Subcutaneous abdominal adipose tissue (tissue), 5 donors: Measurements from ENCODE around the gene SLC6A12.

ENCODE experiments used
- H3K27ac ChIP-seq: one replicate; pipeline ENCODE4 v1.7.0; 2013; ENCODE audit warnings: low read depth, mild to moderate bottlenecking, inconsistent platforms, low read length, moderate library complexity
- H3K27me3 ChIP-seq, 5 donors: one replicate each; pipeline ENCODE4 v1.7.0; 2013; ENCODE audit warnings: low read length in 5 of 5, inconsistent platforms in 1 of 5; ENCODE audit not compliant: control insufficient read depth in 5 of 5, insufficient read depth in 4 of 5
- H3K36me3 ChIP-seq, 5 donors: one replicate each; pipeline ENCODE4 v1.7.0; 2013; ENCODE audit warnings: low read length in 5 of 5; ENCODE audit not compliant: control insufficient read depth in 5 of 5, insufficient read depth in 5 of 5
- H3K4me1 ChIP-seq, 5 donors: one replicate each; pipeline ENCODE4 v1.7.0; 2013; ENCODE audit warnings: low read length in 5 of 5, mild to moderate bottlenecking in 3 of 5, moderate library complexity in 1 of 5; ENCODE audit not compliant: control insufficient read depth in 5 of 5, insufficient read depth in 5 of 5
- H3K4me3 ChIP-seq, 5 donors: one replicate each; pipeline ENCODE4 v1.7.0; 2013; ENCODE audit warnings: low read length in 5 of 5, low read depth in 1 of 5
- H3K9ac ChIP-seq, 5 donors: one replicate each; pipeline ENCODE4 v1.7.0; 2013; ENCODE audit warnings: low read length in 5 of 5, mild to moderate bottlenecking in 4 of 5, moderate library complexity in 3 of 5
- H3K9me3 ChIP-seq, 5 donors: one replicate each; pipeline ENCODE4 v1.7.0; 2013; ENCODE audit warnings: low read length in 5 of 5; ENCODE audit not compliant: control insufficient read depth in 5 of 5
- donor health status: healthy.
- donor health status: healthy.
- donor health status: healthy.
- donor health status: healthy.
- donor health status: healthy.

Gene SLC6A12

DNA sequence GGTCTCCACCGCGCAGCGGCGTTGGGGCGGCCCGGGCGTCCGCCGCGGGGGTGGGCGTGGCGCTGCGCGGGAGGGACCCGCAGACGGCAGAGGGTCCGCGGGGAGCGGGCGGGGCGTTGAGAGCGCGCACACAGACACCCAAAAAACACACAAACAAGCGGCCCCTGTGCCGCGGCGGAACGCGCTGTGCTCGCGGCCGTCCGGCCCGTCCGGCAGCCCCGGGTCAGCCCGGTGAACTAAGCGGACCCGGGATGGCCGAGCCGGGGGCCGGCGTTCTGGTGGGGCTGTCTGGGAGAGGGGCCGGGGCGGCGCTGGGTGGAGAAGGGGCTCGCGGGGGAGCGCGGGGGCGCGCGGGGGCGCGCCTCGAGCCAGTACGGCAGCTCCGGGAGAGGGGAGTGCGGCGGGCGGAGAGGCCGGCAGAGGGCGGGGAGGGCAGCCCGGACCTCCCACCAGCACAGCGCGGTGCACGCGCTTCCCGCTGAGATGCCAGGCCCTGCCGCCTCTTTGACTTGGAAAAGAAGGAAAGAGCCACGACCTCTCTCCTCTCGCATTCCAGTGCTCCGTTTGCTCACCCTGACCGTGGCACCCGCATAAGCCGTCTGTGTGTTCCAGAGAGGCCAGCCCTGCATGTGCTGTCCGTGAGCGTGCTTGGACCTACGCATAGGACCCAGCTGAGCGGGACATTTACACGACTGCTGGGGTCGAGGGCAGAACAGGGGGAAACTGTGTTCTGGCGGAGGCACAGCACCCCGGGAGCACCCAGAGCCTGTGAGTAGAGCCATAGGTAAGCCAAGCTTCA lies 10.3 kb downstream of the SLC6A12 start:
- H3K4me1 ChIP-seq = peaks cover 0 to 13% (median 9%) of the 10 kb centered on the region in 5 donors
- H3K36me3 ChIP-seq = no peaks in the 10 kb centered on the region
- H3K9ac ChIP-seq = peak overlapping the region in 1 of 5 donors; percentile 30
- peaks cover 4 to 32% (median 19%) of the 10 kb centered on the region in 5 donors for H3K27me3 ChIP-seq
- H3K9me3 ChIP-seq = no peaks in the 10 kb centered on the region
- peak overlapping the region in 4 of 5 donors; percentile 56 to 68 (median 60) for H3K4me3 ChIP-seq
- H3K27ac ChIP-seq = no peak overlapping the region

DNA sequence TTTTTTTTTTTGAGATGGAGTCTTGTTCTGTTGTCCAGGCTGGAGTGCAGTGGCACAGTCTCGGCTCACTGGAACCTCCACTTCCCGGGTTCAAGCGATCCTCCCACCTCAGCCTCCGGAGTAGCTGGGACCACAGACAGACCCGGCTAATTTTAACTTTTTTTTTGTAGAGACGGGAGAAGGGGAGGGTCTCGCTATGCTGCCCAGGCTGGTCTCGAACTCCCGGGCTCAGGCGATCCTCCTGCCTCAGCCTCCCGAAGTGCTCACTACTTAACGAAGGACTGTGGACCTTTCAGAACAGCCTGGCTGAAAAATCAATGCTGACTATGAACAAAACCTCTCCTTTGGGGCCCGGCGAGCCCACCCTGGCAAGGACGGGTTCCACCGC lies 10.9 kb downstream of the SLC6A12 start:
- Histone ChIP-seq H3K9ac (no peak overlapping the region), H3K4me3 (peak overlapping the region in 4 of 5 donors; percentile 56 to 68 (median 60)), H3K9me3 (no peaks in the 10 kb centered on the region), H3K36me3 (no peaks in the 10 kb centered on the region), H3K4me1 (peaks cover 0 to 13% (median 9%) of the 10 kb centered on the region in 5 donors), H3K27me3 (peaks cover 4 to 32% (median 19%) of the 10 kb centered on the region in 5 donors), H3K27ac (no peak overlapping the region)

DNA sequence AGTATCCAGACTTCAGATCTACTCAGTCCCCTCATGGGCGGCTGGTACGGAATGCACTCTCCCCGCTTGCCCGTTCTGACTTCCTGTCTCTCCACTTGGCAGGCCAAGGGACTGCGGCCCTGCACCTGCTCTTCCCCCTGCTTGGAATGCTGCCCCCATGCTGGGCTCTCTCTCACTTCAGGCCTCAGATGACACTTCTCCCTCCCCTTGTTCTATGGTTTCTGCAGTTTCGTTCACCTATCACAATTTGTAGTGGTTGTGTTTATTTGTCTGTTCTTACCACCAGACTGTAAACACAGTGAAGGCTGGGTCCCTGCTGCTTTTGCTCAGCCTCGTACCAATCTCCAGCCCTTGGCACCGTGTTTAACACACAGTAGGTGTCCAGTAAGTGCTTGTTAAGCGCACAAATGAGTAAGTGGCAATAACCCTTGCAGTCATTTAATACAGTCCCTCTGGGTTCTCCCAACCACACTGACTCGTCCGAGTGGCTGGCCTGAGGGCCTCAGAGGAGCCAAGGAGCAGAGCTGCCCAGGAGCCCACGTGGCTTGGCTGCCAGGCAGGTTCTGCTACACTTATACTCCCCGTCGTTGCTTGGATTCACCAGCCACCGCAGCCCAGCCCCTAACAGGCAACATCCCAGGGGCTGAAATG lies 11.8 kb downstream of the SLC6A12 start:
- Histone ChIP-seq H3K27me3 (peaks cover 0 to 32% (median 19%) of the 10 kb centered on the region in 5 donors), H3K27ac (no peak overlapping the region), H3K9ac (no peak overlapping the region)

DNA sequence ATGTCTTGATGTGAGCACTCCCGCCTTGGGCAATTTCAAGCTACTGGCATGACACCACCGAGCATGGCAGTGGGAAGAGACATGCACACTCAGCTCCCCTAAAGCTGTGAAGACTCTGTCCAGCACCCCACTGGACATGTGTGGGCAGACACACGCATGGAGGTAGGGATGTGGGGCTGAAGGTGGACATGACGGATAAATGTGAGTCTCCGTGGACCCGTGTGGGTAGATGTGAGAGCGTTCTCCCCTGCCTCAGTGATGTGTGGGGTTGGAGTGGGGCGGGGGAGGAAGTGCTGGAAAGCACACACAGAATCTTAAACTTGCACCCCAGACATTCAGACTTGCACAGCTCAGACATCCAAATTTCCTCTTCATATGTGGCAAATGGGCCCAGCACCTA lies 12.6 kb downstream of the SLC6A12 start:
- peaks cover 0 to 13% (median 9%) of the 10 kb centered on the region in 5 donors for H3K4me1 ChIP-seq
- no peak overlapping the region for H3K27ac ChIP-seq
- no peak overlapping the region for H3K4me3 ChIP-seq
- no peaks in the 10 kb centered on the region for H3K9me3 ChIP-seq
- H3K9ac ChIP-seq = no peak overlapping the region
- peaks cover 0 to 24% (median 18%) of the 10 kb centered on the region in 5 donors for H3K27me3 ChIP-seq
- H3K36me3 ChIP-seq = no peaks in the 10 kb centered on the region

More for the DNA sequence above, 11.8 kb downstream of the SLC6A12 start:
- Histone ChIP-seq H3K9me3 (no peaks in the 10 kb centered on the region), H3K4me3 (no peak overlapping the region), H3K36me3 (no peaks in the 10 kb centered on the region), H3K4me1 (peaks cover 0 to 13% (median 9%) of the 10 kb centered on the region in 5 donors)

DNA sequence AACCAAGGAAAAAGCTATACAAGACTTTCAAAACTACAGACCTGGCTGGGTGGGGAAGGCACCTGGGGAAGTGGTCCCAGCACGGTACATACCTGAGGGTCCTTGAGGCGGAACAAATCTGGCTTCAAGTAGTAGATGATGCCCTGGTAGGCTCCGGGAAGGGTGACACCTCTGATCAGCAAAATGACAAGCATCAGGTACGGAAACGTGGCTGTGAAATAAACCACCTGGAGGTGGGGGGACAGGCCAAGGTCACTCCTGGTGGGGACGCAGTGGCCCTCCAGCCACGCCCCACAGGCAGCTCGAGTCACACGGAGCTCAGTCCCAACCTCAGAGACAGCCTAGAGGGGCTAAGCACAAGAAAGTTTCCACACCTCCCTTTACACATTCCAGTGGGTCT lies 15.3 kb downstream of the SLC6A12 start:
- H3K27me3 ChIP-seq = peaks cover 2 to 19% (median 10%) of the 10 kb centered on the region in 5 donors
- no peaks in the 10 kb centered on the region for H3K36me3 ChIP-seq
- H3K27ac ChIP-seq = no peak overlapping the region
- H3K9ac ChIP-seq = no peak overlapping the region
- no peak overlapping the region for H3K4me3 ChIP-seq
- H3K9me3 ChIP-seq = no peaks in the 10 kb centered on the region
- peaks cover 0 to 6% (median 3%) of the 10 kb centered on the region in 5 donors for H3K4me1 ChIP-seq

DNA sequence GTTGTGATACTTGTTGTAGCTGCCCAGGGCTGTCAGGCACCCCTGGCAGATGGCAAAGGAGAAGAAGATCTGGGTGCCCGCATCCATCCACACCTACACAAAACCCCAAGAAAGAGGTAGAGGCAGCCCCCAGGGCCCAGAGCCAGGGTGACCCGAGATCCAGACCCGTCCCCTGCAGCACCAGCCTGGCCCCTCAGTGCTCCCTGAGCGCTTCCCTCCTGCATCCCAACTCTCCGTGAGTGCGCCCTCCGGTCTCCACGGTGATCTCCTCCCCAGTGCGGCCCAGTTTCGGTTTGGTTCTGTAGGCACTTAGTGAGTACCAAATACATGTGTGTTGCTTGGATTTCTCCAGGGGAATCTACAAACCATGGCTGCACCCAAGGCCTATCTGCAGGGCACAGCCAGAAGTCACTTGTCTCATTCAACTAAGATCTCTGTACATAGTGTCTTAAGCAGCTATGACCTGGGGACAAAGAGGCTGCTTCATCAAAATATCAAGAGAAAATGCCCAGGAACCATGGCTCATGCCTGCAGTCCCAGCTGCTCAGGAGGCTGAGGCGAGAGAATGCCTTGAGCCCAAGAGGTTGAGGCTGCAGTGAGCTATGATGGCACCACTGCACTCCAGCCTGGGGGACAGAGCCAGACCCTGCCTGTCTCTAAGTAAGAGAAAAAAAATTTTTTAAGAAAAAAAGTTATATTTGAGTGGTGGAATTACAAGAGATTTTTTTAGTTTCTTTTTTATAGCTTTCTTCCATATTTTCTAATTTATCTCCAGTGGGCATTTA lies 15.9 kb downstream of the SLC6A12 start:
- Histone ChIP-seq H3K9me3 (no peaks in the 10 kb centered on the region), H3K27ac (no peak overlapping the region), H3K36me3 (no peaks in the 10 kb centered on the region), H3K9ac (no peak overlapping the region), H3K27me3 (peaks cover 2 to 20% (median 14%) of the 10 kb centered on the region in 5 donors), H3K4me1 (peaks cover 0 to 3% (median 0%) of the 10 kb centered on the region in 5 donors), H3K4me3 (no peak overlapping the region)

DNA sequence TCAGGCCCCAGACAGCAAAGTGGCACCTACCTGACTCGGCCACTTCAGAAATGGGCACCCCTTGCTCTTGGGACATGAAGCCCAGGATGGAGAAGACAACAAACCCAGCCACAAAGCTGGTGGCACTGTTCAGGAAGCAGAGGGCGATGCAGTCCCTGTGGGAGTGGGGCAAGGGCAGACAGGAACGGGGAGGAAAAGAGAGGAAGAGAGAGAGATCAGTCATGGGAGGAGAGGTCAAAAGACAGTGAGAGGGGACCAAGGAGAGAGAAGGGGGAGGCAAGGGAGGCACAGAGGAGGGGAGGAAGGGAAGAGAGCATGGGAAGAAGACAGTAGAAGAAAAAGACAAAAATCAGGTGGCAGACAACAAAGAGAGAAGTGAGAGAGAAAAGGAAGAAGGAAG lies 16.6 kb downstream of the SLC6A12 start:
- Histone ChIP-seq H3K4me3 (no peak overlapping the region), H3K9ac (no peak overlapping the region), H3K9me3 (no peaks in the 10 kb centered on the region), H3K27ac (no peak overlapping the region), H3K36me3 (no peaks in the 10 kb centered on the region), H3K27me3 (peaks cover 2 to 20% (median 14%) of the 10 kb centered on the region in 5 donors), H3K4me1 (peaks cover 0 to 3% (median 0%) of the 10 kb centered on the region in 5 donors)

DNA sequence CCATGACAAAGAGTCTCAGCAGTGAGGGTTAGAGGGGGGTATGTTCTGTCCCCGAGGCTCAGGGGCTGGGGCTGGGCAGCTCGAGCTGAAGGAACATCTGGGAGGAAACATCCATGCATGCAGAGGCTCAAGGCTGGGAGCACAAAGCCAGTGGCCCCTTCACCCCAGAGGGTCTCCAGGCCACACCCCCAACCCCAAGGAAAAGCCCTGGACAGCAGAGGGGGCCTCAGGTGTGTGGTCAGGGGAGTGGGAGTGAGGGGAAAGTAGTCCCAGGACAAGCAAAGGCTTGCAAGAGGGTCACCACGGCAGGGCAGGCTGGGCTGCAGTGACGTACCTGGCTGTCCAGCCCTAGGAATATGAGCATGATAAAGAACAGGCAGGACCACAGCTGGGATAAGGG lies 17.5 kb downstream of the SLC6A12 start:
- Histone ChIP-seq H3K27me3 (peaks cover 4 to 19% (median 11%) of the 10 kb centered on the region in 5 donors), H3K9me3 (no peaks in the 10 kb centered on the region), H3K9ac (no peak overlapping the region), H3K4me1 (peaks cover 0 to 3% (median 0%) of the 10 kb centered on the region in 5 donors), H3K4me3 (no peak overlapping the region), H3K36me3 (no peaks in the 10 kb centered on the region), H3K27ac (no peak overlapping the region)

DNA sequence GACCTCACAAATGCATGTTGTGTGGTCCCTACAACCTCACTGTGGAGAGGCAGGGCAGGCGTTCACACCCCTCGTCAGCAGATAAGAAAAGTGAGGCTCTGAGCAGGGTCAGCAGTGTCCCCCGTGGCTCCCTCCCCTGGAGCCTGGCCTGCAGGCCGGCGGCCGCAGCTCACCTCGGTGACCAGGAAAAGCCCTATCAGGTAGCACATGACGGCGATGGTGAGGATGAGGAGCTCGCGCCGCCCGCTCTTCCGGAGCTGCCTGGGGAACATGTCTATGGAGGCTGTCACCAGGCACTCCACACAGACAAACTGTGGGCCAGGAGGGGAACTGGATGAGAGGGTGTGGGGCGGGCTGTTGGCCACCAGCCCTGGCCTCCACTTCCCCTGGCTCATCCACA lies 18.0 kb downstream of the SLC6A12 start:
- H3K4me3 ChIP-seq = no peak overlapping the region
- no peaks in the 10 kb centered on the region for H3K9me3 ChIP-seq
- peaks cover 6 to 19% (median 8%) of the 10 kb centered on the region in 5 donors for H3K27me3 ChIP-seq
- H3K27ac ChIP-seq = no peak overlapping the region
- H3K9ac ChIP-seq = no peak overlapping the region
- peaks cover 0 to 3% (median 0%) of the 10 kb centered on the region in 5 donors for H3K4me1 ChIP-seq
- H3K36me3 ChIP-seq = no peaks in the 10 kb centered on the region
